VCaP (cell line): Measurements from ENCODE around the gene SMAD9.

Experiments
- H3K27ac ChIP-seq: fragments of 450-650 bp; 2 replicates; pipeline ENCODE4 v1.5.1; 2017
- TF ChIP-seq, protein P1 (sequence below): fragments of 450-650 bp; conservative IDR thresholded peaks from 2 replicates; pipeline ENCODE4 v1.5.1; 2017; ENCODE audit warnings: mild to moderate bottlenecking, moderate library complexity

Gene SMAD9

DNA sequence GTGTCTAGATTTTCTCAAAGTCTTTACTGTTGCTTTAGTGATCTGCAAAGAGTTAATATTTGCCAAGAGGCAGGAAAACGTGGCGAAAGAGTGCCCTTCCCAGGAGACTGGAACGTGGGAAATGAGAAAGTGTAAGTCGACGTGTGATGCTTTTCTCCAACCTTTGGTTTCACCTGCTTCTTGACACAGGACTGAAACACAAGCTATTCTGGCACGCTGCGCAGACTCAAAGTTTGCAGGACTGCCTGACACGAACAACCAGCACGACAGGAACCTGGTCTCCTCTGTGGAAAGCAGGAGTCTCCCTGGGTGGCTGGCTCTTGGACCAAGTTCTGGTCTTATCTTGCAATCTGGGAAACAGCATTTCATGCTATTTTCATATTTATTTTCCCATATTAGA lies 72.4 kb downstream of the SMAD9 start:
- TF ChIP-seq, protein P1, sequence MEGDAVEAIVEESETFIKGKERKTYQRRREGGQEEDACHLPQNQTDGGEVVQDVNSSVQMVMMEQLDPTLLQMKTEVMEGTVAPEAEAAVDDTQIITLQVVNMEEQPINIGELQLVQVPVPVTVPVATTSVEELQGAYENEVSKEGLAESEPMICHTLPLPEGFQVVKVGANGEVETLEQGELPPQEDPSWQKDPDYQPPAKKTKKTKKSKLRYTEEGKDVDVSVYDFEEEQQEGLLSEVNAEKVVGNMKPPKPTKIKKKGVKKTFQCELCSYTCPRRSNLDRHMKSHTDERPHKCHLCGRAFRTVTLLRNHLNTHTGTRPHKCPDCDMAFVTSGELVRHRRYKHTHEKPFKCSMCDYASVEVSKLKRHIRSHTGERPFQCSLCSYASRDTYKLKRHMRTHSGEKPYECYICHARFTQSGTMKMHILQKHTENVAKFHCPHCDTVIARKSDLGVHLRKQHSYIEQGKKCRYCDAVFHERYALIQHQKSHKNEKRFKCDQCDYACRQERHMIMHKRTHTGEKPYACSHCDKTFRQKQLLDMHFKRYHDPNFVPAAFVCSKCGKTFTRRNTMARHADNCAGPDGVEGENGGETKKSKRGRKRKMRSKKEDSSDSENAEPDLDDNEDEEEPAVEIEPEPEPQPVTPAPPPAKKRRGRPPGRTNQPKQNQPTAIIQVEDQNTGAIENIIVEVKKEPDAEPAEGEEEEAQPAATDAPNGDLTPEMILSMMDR: no peak
- H3K27ac ChIP-seq: peak overlapping the region; percentile 46

GRCh38 chr13:36841391-36841790 lies 78.6 kb downstream of the SMAD9 start:
- H3K27ac ChIP-seq: no peak overlapping the region
- TF ChIP-seq, protein P1: peak; percentile 24; the same call in 1 of the 2 replicates

DNA sequence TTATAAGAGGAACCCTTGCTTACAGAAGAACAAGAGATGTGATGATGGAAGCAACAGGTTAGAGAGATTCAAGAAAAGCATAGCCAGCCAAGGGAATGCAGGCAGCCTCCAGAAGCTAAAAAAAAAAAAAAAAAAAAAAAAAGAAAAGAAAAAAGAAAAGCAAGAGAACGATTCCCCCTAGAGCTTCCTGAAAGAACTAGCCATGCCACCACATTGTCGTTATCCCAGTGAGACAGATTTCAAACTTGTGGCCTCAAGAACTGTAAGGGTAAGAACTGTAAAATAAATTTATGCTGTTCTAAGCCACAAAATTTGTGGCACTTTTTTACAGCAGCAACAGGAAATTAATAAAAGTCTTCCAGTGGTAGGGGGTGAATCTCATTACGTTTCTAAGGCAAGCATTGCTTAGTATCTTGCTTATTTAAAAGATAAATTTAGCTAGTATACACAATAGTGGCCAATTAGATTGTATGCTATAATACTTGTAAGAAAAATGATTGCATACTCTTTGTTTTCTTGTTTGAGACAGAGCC lies 79.3 kb downstream of the SMAD9 start:
- H3K27ac ChIP-seq: no peak overlapping the region
- TF ChIP-seq, protein P1: no peak

- no peak overlapping the region for H3K27ac ChIP-seq
- TF ChIP-seq, protein P1: no peak
These were observed 80.1 kb downstream of the SMAD9 start for GRCh38 chr13:36839981-36840380.

DNA sequence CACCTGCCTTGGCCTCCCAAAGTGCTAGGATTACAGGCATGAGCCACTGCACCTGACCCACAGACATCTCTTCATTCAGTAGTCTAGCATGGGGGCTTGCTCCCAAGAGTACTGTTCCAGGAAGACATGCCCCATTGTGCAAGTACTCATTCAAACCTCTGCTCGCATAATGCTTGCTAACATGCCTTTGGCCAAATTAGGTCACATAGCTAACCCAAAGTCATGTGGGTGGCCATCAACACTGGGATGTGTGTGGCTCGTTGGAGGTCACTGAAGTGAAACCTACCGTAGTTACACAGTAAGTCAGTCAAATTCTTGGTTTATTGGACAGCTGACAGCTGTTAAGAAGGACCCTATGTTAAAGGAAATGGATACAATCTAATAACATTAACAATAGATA lies 80.8 kb downstream of the SMAD9 start:
- TF ChIP-seq, protein P1: no peak

GRCh38 chr13:36837354-36838092 lies 82.5 kb downstream of the SMAD9 start:
- TF ChIP-seq, protein P1: no peak
- no peak overlapping the region for H3K27ac ChIP-seq

More for the DNA sequence above, 80.8 kb downstream of the SMAD9 start:
- no peak overlapping the region for H3K27ac ChIP-seq

DNA sequence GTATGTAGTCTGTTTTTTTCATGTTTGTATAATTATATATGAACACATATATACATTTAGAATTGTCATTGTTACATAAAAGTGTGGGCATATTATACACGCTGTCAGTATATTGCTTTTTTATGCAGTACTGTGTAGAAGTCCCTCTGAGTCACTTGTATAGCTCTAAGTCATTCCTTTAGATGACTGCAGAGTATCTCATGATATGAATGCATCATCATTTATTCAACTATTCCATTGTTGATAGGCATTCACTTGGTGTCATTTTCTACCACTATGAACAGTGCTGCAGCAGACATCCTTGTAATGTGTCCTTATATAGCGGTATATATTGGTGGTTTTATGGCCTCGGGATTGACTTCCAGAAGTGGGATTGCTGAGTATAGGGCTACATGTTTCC lies 85.7 kb downstream of the SMAD9 start:
- TF ChIP-seq, protein P1: no peak
- H3K27ac ChIP-seq: no peak overlapping the region
